Kidney epithelial cell (primary cell): ENCODE measurements around the gene CASP6. TPM values are rescaled to one million over a fixed set of nuclear protein-coding genes. Genes with fewer than 3 reads are reported as not detected.

ENCODE experiments used
- DNase-seq: peaks from one replicate; pipeline ENCODE4 v3.0.0-alpha.2; 2010; ENCODE audit warnings: low read depth
- H3K27me3 ChIP-seq: 2 replicates; pipeline ENCODE4 v1.6.0; 2011; ENCODE audit warnings: low read length; ENCODE audit not compliant: control insufficient read depth, insufficient read depth
- H3K36me3 ChIP-seq: 2 replicates; pipeline ENCODE4 v1.5.1; 2011; ENCODE audit warnings: low read length; ENCODE audit not compliant: control insufficient read depth, insufficient read depth
- H3K4me3 ChIP-seq: 2 replicates; pipeline ENCODE4 v1.5.1; 2011; ENCODE audit warnings: low read depth, mild to moderate bottlenecking, control low read depth, low read length
- CTCF ChIP-seq: IDR thresholded peaks from 2 replicates; pipeline ENCODE4 v1.5.1; 2011; ENCODE audit warnings: mild to moderate bottlenecking, moderate library complexity, low read length, control low read depth, inconsistent platforms; ENCODE audit not compliant: insufficient read depth, poor library complexity, severe bottlenecking
- total RNA-seq: library from RNA; depleted of rRNA; stranded (reverse); fragments of >200 nt; gene quantifications from 2 replicates; pipeline ENCODE4 v1.2.3, GENCODE V29; 2015

CASP6 gene
- total RNA-seq, 1 donor from 2014 or later, result 53.6 TPM

- Histone ChIP-seq H3K4me3 (no peak overlapping the region), H3K36me3 (no peaks in the 10 kb centered on the region), H3K27me3 (no peaks in the 10 kb centered on the region)
- no peak for TF ChIP-seq CTCF
- no peak for DNase-seq
Observed at GRCh38 chr4:109733728-109734127, 30.5 kb upstream of the CASP6 start.

GRCh38 chr4:109730619-109731545, 27.6 kb upstream of the CASP6 start:
- no peak for DNase-seq
- peak overlapping the region; percentile 60 for H3K4me3 ChIP-seq
- no peaks in the 10 kb centered on the region for H3K27me3 ChIP-seq
- no peak for TF ChIP-seq CTCF
- H3K36me3 ChIP-seq, result no peaks in the 10 kb centered on the region

GRCh38 chr4:109729718-109730618, 26.7 kb upstream of the CASP6 start, which contains the start of gene PLA2G12A:
PLA2G12A (minus strand) TSS chr4:109730070; CDS start chr4:109729809, 261 bp downstream.
- TF ChIP-seq CTCF, result no peak
- Histone ChIP-seq H3K27me3 (no peaks in the 10 kb centered on the region), H3K4me3 (peak within 1 kb of the TSS; percentile 60), H3K36me3 (no peaks in the 10 kb centered on the region)
- peak; percentile 16 for DNase-seq

GRCh38 chr4:109729117-109729717, 26.0 kb upstream of the CASP6 start:
- no peak for DNase-seq
- TF ChIP-seq CTCF, result no peak
- no peaks in the 10 kb centered on the region for H3K27me3 ChIP-seq
- peak overlapping the region; percentile 60 for H3K4me3 ChIP-seq
- H3K36me3 ChIP-seq, result no peaks in the 10 kb centered on the region

- no peak for DNase-seq
- H3K36me3 ChIP-seq, result no peaks in the 10 kb centered on the region
- peak overlapping the region; percentile 60 for H3K4me3 ChIP-seq
- H3K27me3 ChIP-seq, result no peaks in the 10 kb centered on the region
- TF ChIP-seq CTCF, result no peak
Observed at GRCh38 chr4:109728385-109728784, 25.1 kb upstream of the CASP6 start.
